ENCODE results near the gene ATP5F1D. TPM values are rescaled to one million over a fixed set of nuclear protein-coding genes. Genes with fewer than 3 reads are reported as not detected.

Gene ATP5F1D
- total RNA-seq, 1 donor from 2014 or later, result 172 TPM

DNA sequence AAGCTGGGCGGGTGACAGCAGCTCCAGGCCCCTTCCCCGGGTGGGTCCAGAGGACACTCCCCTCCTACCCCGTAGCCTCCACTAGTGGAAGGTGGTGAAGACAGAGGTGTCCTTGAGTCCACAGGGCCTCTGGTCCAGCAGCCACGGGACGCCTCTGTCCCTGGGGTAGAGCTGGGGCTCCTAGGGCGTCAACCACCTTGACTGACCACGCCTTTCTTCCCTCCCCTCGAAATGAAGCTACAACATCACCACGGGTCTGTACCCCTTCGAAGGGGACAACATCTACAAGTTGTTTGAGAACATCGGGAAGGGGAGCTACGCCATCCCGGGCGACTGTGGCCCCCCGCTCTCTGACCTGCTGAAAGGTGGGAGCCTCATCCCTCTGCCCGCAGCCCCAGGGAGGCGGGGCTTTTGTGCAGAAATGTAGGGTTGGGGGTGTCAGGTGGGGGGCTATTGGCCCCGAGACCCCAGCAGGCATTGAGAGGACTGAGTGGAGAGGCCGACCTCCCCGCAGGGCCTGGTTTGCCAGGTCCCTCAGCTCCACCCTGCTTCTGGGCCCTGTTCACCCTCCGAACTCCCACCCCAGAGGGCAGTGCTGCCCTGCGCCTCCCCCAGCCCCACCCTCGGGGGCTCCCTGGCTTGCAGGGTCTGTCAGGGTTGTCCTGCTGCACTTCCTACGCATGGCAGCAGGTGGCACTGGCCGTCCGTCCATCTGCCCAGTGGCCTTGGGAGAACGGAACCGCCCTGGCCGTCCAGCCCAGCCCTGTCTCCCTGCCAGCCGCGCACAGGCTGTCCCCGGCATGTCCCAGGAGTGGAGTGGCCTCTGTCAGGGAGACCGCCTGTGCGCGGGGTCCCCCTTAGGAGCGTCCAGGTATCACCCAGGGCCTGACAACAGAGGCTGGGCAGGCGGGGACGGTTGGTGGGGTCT is 20.3 kb upstream of the ATP5F1D start:
- no peak for ATAC-seq (ENCODE audit: low read depth)
- CTCF ChIA-PET, result interaction anchor here (1.2 kb wide), 1 partner anchor 220 kb away, joined by 3 read pairs; no protein-coding TSS in a partner anchor
- POLR2A ChIA-PET, result interaction anchor here (0.5 to 0.6 kb wide), 2 partner anchors 9 to 204 kb away, joined by 3 read pairs; no protein-coding TSS in a partner anchor
- DNase-seq, result no peak
- TF ChIP-seq, protein P1, sequence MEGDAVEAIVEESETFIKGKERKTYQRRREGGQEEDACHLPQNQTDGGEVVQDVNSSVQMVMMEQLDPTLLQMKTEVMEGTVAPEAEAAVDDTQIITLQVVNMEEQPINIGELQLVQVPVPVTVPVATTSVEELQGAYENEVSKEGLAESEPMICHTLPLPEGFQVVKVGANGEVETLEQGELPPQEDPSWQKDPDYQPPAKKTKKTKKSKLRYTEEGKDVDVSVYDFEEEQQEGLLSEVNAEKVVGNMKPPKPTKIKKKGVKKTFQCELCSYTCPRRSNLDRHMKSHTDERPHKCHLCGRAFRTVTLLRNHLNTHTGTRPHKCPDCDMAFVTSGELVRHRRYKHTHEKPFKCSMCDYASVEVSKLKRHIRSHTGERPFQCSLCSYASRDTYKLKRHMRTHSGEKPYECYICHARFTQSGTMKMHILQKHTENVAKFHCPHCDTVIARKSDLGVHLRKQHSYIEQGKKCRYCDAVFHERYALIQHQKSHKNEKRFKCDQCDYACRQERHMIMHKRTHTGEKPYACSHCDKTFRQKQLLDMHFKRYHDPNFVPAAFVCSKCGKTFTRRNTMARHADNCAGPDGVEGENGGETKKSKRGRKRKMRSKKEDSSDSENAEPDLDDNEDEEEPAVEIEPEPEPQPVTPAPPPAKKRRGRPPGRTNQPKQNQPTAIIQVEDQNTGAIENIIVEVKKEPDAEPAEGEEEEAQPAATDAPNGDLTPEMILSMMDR (IDR thresholded peaks at IDR 0.05), result no peak
- H3K9me3 Mint-ChIP-seq, result no peaks in the 10 kb centered on the region
- no peaks in the 10 kb centered on the region for H3K27me3 Mint-ChIP-seq
- peaks cover 2% of the 10 kb centered on the region for H3K4me1 Mint-ChIP-seq
- intact Hi-C loops (cut with micrococcal nuclease), result no loop called here
- H3K27ac Mint-ChIP-seq, result no peak overlapping the region
- peaks cover 25% of the 10 kb centered on the region for H3K36me3 Mint-ChIP-seq (ENCODE audit: low read depth)
- no peak overlapping the region for H3K4me3 Mint-ChIP-seq

DNA sequence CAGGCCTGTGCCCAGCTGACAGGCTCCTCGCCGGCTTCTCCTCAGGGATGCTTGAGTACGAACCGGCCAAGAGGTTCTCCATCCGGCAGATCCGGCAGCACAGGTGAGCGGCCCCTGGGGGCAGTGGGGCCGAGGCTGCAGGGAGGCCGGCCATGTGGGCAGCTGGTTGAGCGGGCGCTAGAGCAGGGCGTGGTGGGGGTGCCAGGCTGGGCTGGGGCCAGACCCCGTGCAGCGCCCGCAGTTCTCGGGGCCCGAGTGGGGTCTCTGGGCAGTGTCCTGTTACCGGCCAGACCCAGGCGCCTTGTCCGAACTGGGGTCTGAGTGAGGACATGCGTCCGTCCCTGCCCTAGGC is 19.7 kb upstream of the ATP5F1D start:
- intact Hi-C loops (cut with micrococcal nuclease), result no loop called here
- no peak for ATAC-seq (ENCODE audit: low read depth)
- H3K9me3 Mint-ChIP-seq, result no peaks in the 10 kb centered on the region
- peaks cover 2% of the 10 kb centered on the region for H3K4me1 Mint-ChIP-seq
- ChIA-PET CTCF (no interaction called here), POLR2A (interaction anchor here (0.6 kb wide), 1 partner anchor 204 kb away, joined by 3 read pairs; no protein-coding TSS in a partner anchor)
- TF ChIP-seq, protein P1 (IDR thresholded peaks at IDR 0.05), result no peak
- no peak overlapping the region for H3K27ac Mint-ChIP-seq
- no peak for DNase-seq
- H3K27me3 Mint-ChIP-seq, result no peaks in the 10 kb centered on the region
- H3K4me3 Mint-ChIP-seq, result no peak overlapping the region
- H3K36me3 Mint-ChIP-seq (ENCODE audit: low read depth), result peaks cover 22% of the 10 kb centered on the region

GRCh38 chr19:1222394-1222793 is 19.2 kb upstream of the ATP5F1D start:
- Mint-ChIP-seq H3K27me3 (no peaks in the 10 kb centered on the region), H3K9me3 (no peaks in the 10 kb centered on the region), H3K4me1 (peaks cover 2% of the 10 kb centered on the region), H3K36me3 (ENCODE audit: low read depth) (peaks cover 24% of the 10 kb centered on the region), H3K27ac (no peak overlapping the region), H3K4me3 (no peak overlapping the region)
- intact Hi-C loops (cut with micrococcal nuclease), result no loop called here
- ATAC-seq (ENCODE audit: low read depth), result peak; percentile 47
- TF ChIP-seq, protein P1 (IDR thresholded peaks at IDR 0.05), result no peak
- ChIA-PET POLR2A (no interaction called here), CTCF (no interaction called here)
- DNase-seq, result no peak

GRCh38 chr19:1223018-1223855 is 18.3 kb upstream of the ATP5F1D start:
- TF ChIP-seq, protein P1 (IDR thresholded peaks at IDR 0.05), result no peak
- no peak for DNase-seq

More at GRCh38 chr19:1223018-1223855, 18.3 kb upstream of the ATP5F1D start:
- ChIA-PET POLR2A (no interaction called here), CTCF (no interaction called here)
- intact Hi-C loops (cut with micrococcal nuclease), result no loop called here
- peak; percentile 64 for ATAC-seq (ENCODE audit: low read depth)
- H3K9me3 Mint-ChIP-seq, result no peaks in the 10 kb centered on the region
- H3K27ac Mint-ChIP-seq, result no peak overlapping the region
- peaks cover 23% of the 10 kb centered on the region for H3K36me3 Mint-ChIP-seq (ENCODE audit: low read depth)
- no peak overlapping the region for H3K4me3 Mint-ChIP-seq
- H3K27me3 Mint-ChIP-seq, result no peaks in the 10 kb centered on the region
- peaks cover 2% of the 10 kb centered on the region for H3K4me1 Mint-ChIP-seq
